ENCODE measurements around the gene STAT1.

STAT1 gene

DNA sequence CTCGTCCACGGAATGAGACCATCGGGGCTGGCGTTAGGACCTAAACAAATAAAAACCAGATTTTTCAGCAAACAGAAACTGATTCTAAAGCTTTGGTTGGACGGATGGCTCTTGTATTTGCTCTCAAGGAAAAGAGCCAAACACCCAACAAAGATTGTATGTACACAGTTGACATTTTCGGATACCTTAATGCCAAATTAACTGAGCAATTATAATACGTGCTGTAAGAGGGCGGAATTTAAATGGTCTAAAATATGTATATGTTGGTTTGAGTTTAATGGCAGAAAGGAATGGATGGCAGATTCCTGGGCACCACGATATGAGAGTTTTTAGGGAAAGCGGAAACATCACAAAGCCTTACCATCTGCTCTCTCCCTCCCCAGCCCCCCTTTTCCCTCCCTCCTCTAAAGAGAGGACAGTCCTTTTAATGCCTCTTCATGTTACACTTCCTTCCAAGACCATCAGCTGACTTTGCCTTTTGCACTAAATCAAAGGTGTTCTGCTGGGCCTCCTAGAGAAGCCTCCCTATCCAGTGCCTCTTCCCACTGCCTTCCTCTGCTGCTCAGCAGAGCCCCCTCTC lies 33.3 kb downstream of the STAT1 start:
- Histone ChIP-seq H3K9ac (ENCODE audit: low read length in 2 of 2) (no peak overlapping the region), H3K4me3 (ENCODE audit: low read length in 2 of 2) (no peak overlapping the region), H3K27ac (ENCODE audit: low read length) (no peak overlapping the region), H3K9me3 (ENCODE audit: control insufficient read depth in 2 of 2, low read length in 2 of 2) (no peaks in the 10 kb centered on the region), H3K36me3 (ENCODE audit: control insufficient read depth in 2 of 2, insufficient read depth in 2 of 2, low read length in 2 of 2) (peaks cover 68 to 71% of the 10 kb centered on the region in 2 donors), H3K4me1 (ENCODE audit: control insufficient read depth, insufficient read depth, low read length) (no peaks in the 10 kb centered on the region), H3K27me3 (ENCODE audit: control insufficient read depth in 1 of 2, insufficient read depth in 2 of 2, low read length in 2 of 2) (no peaks in the 10 kb centered on the region)

DNA sequence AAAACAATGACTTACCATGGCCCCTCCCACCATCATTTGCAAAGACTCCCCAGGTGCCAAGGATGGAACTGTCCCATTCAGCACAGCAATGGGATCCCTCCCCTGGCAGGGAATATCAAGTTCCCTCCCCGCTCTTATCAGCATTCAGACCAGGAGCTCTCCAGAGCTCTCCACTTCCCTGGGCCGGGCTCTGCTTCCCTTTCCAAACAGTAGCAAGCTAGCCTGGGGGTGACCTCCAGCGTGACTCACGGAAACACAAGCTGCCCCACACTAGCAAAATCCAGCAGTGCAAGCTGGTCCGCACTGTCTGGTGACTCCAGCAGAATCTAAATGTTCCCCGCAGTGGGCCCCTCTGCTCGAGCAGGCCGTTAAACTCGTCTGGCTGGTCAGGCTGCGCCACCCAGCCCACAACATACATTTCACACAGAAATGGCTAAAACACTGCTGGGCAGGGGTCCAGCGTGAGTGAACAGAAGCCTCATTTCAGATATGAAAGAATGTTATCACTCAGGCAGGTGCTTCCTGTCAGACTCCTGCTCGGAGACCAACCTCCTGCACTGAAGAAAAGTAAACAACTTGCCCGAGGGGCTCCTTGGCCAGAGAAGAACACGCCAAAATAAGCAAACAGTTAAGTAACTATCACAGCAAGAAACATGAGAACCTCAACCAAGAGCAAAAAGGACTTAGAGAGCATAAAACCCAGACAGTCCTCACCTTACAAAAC lies 33.9 kb downstream of the STAT1 start:
- Histone ChIP-seq H3K27ac (ENCODE audit: low read length) (no peak overlapping the region), H3K9me3 (ENCODE audit: control insufficient read depth in 2 of 2, low read length in 2 of 2) (no peaks in the 10 kb centered on the region), H3K9ac (ENCODE audit: low read length in 2 of 2) (no peak overlapping the region), H3K4me1 (ENCODE audit: control insufficient read depth, insufficient read depth, low read length) (no peaks in the 10 kb centered on the region), H3K27me3 (ENCODE audit: control insufficient read depth in 1 of 2, insufficient read depth in 2 of 2, low read length in 2 of 2) (no peaks in the 10 kb centered on the region), H3K36me3 (ENCODE audit: control insufficient read depth in 2 of 2, insufficient read depth in 2 of 2, low read length in 2 of 2) (peaks cover 67 to 71% of the 10 kb centered on the region in 2 donors), H3K4me3 (ENCODE audit: low read length in 2 of 2) (no peak overlapping the region)

DNA sequence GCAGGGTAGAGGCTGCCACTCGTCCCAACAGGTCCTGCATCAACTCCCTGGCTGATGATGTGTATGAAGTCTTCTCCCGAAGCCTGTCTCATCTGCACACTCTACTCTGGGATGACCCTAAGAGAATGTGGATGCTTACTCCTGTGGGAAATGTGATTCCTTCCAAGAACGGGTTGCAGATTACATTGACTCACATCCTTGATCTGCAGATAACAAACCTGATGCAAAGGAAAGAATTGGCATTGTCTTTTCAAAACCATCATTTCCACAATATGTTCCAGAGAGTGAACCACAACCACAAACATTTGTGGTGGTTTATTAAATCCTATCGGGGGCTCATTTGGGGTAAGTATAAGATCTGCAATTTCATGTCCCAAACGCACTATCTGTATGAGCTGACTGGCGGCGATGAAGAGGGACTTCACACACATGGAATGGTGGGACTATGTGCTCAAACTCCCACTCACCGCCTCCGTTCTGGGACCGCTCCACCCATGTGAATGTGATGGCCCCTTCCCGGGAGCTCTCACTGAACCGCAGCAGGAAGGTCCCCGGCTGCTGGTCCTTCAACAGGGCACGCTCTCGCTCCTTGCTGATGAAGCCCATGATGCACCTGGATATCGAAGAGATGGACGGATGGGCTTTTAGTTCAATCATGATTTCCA lies 35.5 kb downstream of the STAT1 start:
- Histone ChIP-seq H3K9ac (ENCODE audit: low read length in 2 of 2) (no peak overlapping the region), H3K27ac (ENCODE audit: low read length) (no peak overlapping the region), H3K4me1 (ENCODE audit: control insufficient read depth, insufficient read depth, low read length) (no peaks in the 10 kb centered on the region), H3K36me3 (ENCODE audit: control insufficient read depth in 2 of 2, insufficient read depth in 2 of 2, low read length in 2 of 2) (peaks cover 73% of the 10 kb centered on the region in 2 donors), H3K4me3 (ENCODE audit: low read length in 2 of 2) (no peak overlapping the region), H3K9me3 (ENCODE audit: control insufficient read depth in 2 of 2, low read length in 2 of 2) (no peaks in the 10 kb centered on the region), H3K27me3 (ENCODE audit: control insufficient read depth in 1 of 2, insufficient read depth in 2 of 2, low read length in 2 of 2) (no peaks in the 10 kb centered on the region)

DNA sequence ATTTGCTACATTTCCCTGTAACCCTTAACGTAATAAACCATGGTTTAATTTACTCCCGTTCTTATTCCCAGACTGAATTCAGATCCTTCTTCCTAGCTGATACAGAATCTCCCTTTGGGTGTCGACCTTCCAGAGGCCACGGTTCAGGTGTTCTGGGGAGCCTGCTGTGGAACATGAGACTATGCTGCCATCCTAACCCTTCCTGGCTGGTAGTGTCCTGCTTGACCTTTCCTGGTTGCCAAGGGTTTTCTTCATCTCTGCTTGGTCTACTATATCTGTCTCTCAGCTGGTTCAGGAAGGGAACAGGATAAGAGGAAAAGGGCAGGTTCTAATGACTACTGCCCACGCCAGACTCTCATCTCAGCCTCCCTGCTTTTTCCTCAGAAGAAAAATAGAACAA lies 36.5 kb downstream of the STAT1 start:
- no peaks in the 10 kb centered on the region for H3K9me3 ChIP-seq (ENCODE audit: control insufficient read depth in 2 of 2, low read length in 2 of 2)

DNA sequence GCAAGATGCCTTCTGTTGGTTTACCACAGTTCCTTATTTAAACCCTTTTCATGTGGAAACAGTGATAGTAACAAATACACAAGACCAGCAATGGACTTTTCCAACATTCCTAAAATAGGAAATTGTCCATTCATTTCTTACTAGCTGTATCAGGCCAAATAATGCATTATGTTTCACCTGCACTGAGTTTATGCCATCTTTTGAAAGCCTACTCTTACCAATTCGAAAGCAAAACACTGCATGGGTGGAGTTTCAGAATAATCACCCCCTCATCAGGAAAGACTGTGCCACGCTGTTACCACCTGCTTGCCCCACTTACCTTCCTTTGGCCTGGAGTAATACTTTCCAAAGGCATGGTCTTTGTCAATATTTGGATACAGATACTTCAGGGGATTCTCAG lies 37.5 kb downstream of the STAT1 start:
- no peak overlapping the region for H3K27ac ChIP-seq (ENCODE audit: low read length)
- no peaks in the 10 kb centered on the region for H3K9me3 ChIP-seq (ENCODE audit: control insufficient read depth in 2 of 2, low read length in 2 of 2)
- H3K9ac ChIP-seq (ENCODE audit: low read length in 2 of 2): no peak overlapping the region
- no peaks in the 10 kb centered on the region for H3K4me1 ChIP-seq (ENCODE audit: control insufficient read depth, insufficient read depth, low read length)
- no peak overlapping the region for H3K4me3 ChIP-seq (ENCODE audit: low read length in 2 of 2)
- H3K36me3 ChIP-seq (ENCODE audit: control insufficient read depth in 2 of 2, insufficient read depth in 2 of 2, low read length in 2 of 2): peaks cover 70% of the 10 kb centered on the region in 2 donors
- no peaks in the 10 kb centered on the region for H3K27me3 ChIP-seq (ENCODE audit: control insufficient read depth in 1 of 2, insufficient read depth in 2 of 2, low read length in 2 of 2)

More for the DNA sequence above, 36.5 kb downstream of the STAT1 start:
- H3K4me3 ChIP-seq (ENCODE audit: low read length in 2 of 2): no peak overlapping the region
- H3K9ac ChIP-seq (ENCODE audit: low read length in 2 of 2): no peak overlapping the region
- no peak overlapping the region for H3K27ac ChIP-seq (ENCODE audit: low read length)
- no peaks in the 10 kb centered on the region for H3K27me3 ChIP-seq (ENCODE audit: control insufficient read depth in 1 of 2, insufficient read depth in 2 of 2, low read length in 2 of 2)
- H3K4me1 ChIP-seq (ENCODE audit: control insufficient read depth, insufficient read depth, low read length): no peaks in the 10 kb centered on the region
- peaks cover 71% of the 10 kb centered on the region in 2 donors for H3K36me3 ChIP-seq (ENCODE audit: control insufficient read depth in 2 of 2, insufficient read depth in 2 of 2, low read length in 2 of 2)

DNA sequence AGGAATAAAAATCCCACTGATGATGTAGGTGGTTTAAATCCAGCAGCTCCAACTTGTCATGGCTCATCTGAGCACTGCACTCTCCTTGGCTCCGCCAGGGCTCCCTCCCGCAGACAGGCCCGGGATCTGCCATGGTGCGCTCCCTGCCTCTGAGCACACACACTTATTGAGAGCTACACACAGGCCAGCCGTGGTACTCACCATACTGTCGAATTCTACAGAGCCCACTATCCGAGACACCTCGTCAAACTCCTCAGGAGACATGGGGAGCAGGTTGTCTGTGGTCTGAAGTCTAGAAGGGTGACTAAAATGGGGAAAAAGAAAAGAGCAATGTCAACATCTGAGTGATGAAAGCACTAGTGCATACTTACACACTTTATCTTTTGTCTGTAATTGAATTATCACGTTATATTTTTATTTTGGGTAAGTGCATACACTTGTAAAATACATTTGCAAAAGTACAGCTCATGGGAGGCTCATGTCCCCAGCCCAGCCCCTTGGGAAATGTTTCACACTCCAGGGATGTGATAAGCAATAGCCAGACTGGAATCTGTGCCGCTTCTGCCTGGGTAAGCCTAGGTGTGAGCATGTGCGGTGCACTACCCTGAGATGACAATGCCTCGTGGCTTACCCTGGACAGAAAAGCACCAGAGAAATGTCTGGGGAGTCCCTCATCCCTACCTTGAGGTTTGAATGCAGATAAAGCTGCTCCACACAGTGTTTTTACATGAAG lies 39.2 kb downstream of the STAT1 start:
- H3K9me3 ChIP-seq (ENCODE audit: control insufficient read depth in 2 of 2, low read length in 2 of 2): no peaks in the 10 kb centered on the region
- H3K9ac ChIP-seq (ENCODE audit: low read length in 2 of 2): no peak overlapping the region
- H3K27ac ChIP-seq (ENCODE audit: low read length): no peak overlapping the region
- H3K27me3 ChIP-seq (ENCODE audit: control insufficient read depth in 1 of 2, insufficient read depth in 2 of 2, low read length in 2 of 2): no peaks in the 10 kb centered on the region
- peaks cover 64 to 73% of the 10 kb centered on the region in 2 donors for H3K36me3 ChIP-seq (ENCODE audit: control insufficient read depth in 2 of 2, insufficient read depth in 2 of 2, low read length in 2 of 2)
- H3K4me1 ChIP-seq (ENCODE audit: control insufficient read depth, insufficient read depth, low read length): no peaks in the 10 kb centered on the region
- no peak overlapping the region for H3K4me3 ChIP-seq (ENCODE audit: low read length in 2 of 2)

DNA sequence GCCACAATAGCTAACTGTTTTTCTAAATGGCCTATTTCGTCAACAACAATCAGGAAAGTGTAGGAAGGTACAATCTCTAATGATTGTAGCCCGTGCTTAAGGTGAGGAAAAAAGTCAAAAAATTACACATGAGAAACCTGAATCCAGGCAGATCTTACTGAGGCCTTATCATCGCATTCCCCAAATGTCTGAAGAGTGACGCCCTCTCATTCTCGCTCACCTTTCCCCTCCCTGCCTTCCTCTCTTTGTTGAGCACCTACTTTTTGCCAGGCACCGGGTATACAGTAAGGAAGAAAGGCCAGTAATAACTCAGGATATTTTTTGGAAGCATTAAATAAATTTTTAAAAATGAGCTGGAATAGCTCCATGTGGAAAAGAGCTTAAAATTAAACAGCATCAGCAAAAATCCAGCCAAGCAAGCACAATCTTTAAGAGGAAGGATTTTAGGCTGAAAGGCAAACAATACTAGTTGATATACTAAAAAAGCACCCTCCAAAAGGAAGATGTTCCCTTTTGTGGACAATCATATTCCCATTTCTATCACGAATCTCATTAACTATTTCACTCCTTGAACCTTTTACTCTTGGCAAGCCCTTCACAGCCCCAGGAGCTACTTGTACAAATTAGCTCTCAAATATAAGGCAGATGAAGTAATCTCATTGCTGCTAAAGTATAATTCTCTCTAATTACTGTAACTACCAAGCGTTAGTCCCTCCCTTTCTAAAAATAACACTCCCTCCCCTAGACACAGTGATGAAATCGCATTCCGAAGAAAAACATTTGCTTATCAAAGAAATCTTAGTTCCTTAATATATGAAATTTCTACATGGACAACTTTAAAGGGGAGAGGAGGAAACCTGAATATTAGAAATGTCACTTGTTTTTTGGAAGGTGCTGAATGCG lies 40.0 kb downstream of the STAT1 start:
- Histone ChIP-seq H3K36me3 (ENCODE audit: control insufficient read depth in 2 of 2, insufficient read depth in 2 of 2, low read length in 2 of 2) (peaks cover 57 to 69% of the 10 kb centered on the region in 2 donors), H3K27me3 (ENCODE audit: control insufficient read depth in 1 of 2, insufficient read depth in 2 of 2, low read length in 2 of 2) (no peaks in the 10 kb centered on the region), H3K4me1 (ENCODE audit: control insufficient read depth, insufficient read depth, low read length) (no peaks in the 10 kb centered on the region), H3K27ac (ENCODE audit: low read length) (no peak overlapping the region), H3K9me3 (ENCODE audit: control insufficient read depth in 2 of 2, low read length in 2 of 2) (no peaks in the 10 kb centered on the region), H3K4me3 (ENCODE audit: low read length in 2 of 2) (no peak overlapping the region), H3K9ac (ENCODE audit: low read length in 2 of 2) (no peak overlapping the region)

DNA sequence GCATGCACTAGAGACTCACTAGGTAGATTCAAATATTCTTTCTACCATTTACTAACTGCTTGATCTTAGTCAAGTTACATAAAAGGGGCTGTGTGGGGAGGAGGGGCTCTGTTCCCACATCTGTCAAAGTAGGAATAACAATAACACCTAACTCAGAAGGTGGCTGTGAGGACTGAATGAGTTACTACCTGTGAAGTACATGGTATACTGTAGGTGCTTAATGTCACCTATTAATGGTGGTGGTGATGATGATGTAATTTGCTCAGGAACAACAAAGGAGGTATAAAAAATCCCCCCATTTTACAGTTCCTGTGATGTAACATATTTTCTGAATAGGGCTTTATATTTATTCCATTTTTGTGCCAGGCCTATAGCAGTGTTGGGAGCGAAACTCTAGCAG lies 40.7 kb downstream of the STAT1 start:
- no peak overlapping the region for H3K27ac ChIP-seq (ENCODE audit: low read length)
- no peaks in the 10 kb centered on the region for H3K27me3 ChIP-seq (ENCODE audit: control insufficient read depth in 1 of 2, insufficient read depth in 2 of 2, low read length in 2 of 2)
- H3K9me3 ChIP-seq (ENCODE audit: control insufficient read depth in 2 of 2, low read length in 2 of 2): no peaks in the 10 kb centered on the region
- peaks cover 50 to 64% of the 10 kb centered on the region in 2 donors for H3K36me3 ChIP-seq (ENCODE audit: control insufficient read depth in 2 of 2, insufficient read depth in 2 of 2, low read length in 2 of 2)
- H3K9ac ChIP-seq (ENCODE audit: low read length in 2 of 2): no peak overlapping the region
- H3K4me1 ChIP-seq (ENCODE audit: control insufficient read depth, insufficient read depth, low read length): no peaks in the 10 kb centered on the region
- no peak overlapping the region for H3K4me3 ChIP-seq (ENCODE audit: low read length in 2 of 2)

DNA sequence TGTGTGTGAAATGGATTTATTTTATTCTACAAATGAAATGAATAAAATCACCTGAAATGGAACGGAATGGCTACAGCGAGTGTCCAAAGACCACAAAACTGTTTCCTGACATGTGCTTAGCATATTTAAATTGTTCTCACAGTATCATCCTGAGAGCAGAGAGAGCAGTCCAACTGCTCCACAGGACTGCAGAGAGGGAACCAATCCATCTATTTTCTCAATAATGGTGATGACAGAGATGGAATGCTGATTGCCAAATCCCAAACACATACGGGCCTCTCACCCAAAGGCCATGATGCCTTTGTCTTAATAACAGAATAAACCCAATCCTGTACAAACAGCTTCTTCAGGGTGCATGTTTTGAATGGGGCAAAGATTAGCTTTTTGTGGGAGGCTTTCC lies 41.1 kb downstream of the STAT1 start:
- no peak overlapping the region for H3K4me3 ChIP-seq (ENCODE audit: low read length in 2 of 2)
- no peaks in the 10 kb centered on the region for H3K4me1 ChIP-seq (ENCODE audit: control insufficient read depth, insufficient read depth, low read length)
- H3K27me3 ChIP-seq (ENCODE audit: control insufficient read depth in 1 of 2, insufficient read depth in 2 of 2, low read length in 2 of 2): no peaks in the 10 kb centered on the region
- peaks cover 47 to 67% of the 10 kb centered on the region in 2 donors for H3K36me3 ChIP-seq (ENCODE audit: control insufficient read depth in 2 of 2, insufficient read depth in 2 of 2, low read length in 2 of 2)
- H3K27ac ChIP-seq (ENCODE audit: low read length): no peak overlapping the region
- H3K9ac ChIP-seq (ENCODE audit: low read length in 2 of 2): no peak overlapping the region
- no peaks in the 10 kb centered on the region for H3K9me3 ChIP-seq (ENCODE audit: control insufficient read depth in 2 of 2, low read length in 2 of 2)

DNA sequence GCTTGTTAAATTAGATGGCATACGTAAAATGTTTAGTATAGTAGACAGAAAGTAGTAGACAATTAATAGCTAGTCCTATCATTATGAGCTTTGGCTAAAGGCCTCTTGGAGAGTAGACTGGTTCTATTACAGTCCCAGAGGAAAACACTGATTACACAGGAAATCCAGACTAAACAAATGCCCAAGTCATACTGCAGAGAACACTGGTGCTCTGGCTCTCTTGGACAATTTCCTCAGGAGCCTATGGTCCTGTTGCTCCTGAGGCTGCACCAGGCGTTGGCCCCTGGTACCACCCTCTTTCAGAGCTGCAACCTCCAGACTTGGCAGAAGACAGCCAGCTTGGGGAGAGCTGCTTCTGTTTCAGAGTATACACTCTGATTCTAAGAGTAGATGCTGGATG lies 41.8 kb downstream of the STAT1 start:
- H3K27me3 ChIP-seq (ENCODE audit: control insufficient read depth in 1 of 2, insufficient read depth in 2 of 2, low read length in 2 of 2): no peaks in the 10 kb centered on the region
- peaks cover 45 to 65% of the 10 kb centered on the region in 2 donors for H3K36me3 ChIP-seq (ENCODE audit: control insufficient read depth in 2 of 2, insufficient read depth in 2 of 2, low read length in 2 of 2)
- no peak overlapping the region for H3K4me3 ChIP-seq (ENCODE audit: low read length in 2 of 2)
- no peak overlapping the region for H3K9ac ChIP-seq (ENCODE audit: low read length in 2 of 2)
- no peaks in the 10 kb centered on the region for H3K9me3 ChIP-seq (ENCODE audit: control insufficient read depth in 2 of 2, low read length in 2 of 2)
- H3K4me1 ChIP-seq (ENCODE audit: control insufficient read depth, insufficient read depth, low read length): no peaks in the 10 kb centered on the region
- H3K27ac ChIP-seq (ENCODE audit: low read length): no peak overlapping the region

Measured in stomach smooth muscle (tissue), 2 donors.